Tibial artery (tissue), 4 donors: ENCODE results near the gene LYPD6.

Experiments
- DNase-seq, 2 donors: peaks; one replicate each; pipeline ENCODE4 v3.0.0-alpha.2; 2019
- H3K27ac ChIP-seq, 2 donors: fragments of 200-600 bp; sonication (generic) in 1 of 2; 1 replicate in 1 of 2; 2 replicates in 1 of 2; pipeline ENCODE4 v1.5.1; 2018 to 2019; ENCODE audit warnings: mild to moderate bottlenecking in 1 of 2
- H3K27me3 ChIP-seq, 2 donors: fragments of 200-600 bp; sonication (generic) in 1 of 2; one replicate each; pipeline versions ENCODE4 v1.5.1 to v1.6.0; 2016 to 2019
- H3K36me3 ChIP-seq, 3 donors: fragments of 200-600 bp; sonication (generic) in 2 of 3; one replicate each; pipeline ENCODE4 v1.5.1; 2016 to 2019; ENCODE audit warnings: mild to moderate bottlenecking in 2 of 3
- H3K4me1 ChIP-seq, 4 donors: fragments of 200-600 bp; sonication (generic) in 2 of 4; 1 replicate in 3 of 4; 2 replicates in 1 of 4; pipeline ENCODE4 v1.5.1; 2016 to 2019
- H3K4me3 ChIP-seq, 2 donors: fragments of 200-600 bp; sonication (generic) in 1 of 2; 1 replicate in 1 of 2; 2 replicates in 1 of 2; pipeline ENCODE4 v1.5.1; 2018 to 2019; ENCODE audit warnings: mild to moderate bottlenecking in 2 of 2
- H3K9me3 ChIP-seq, 3 donors: fragments of 200-600 bp; sonication (generic) in 1 of 3; one replicate each; pipeline ENCODE4 v1.5.1; 2016 to 2019
- CTCF ChIP-seq, 2 experiments: fragments of 200-600 bp in 1 of 2; fragments of 450-650 bp in 1 of 2; IDR thresholded peaks; one replicate each; pipeline ENCODE4 v1.5.1; 2017 to 2019; ENCODE audit warnings: antibody characterized with exemption in 2 of 2, mild to moderate bottlenecking in 1 of 2, moderate library complexity in 1 of 2
- intact Hi-C: fragments of 100-400 bp; cut with DNase I; formaldehyde crosslinking; loops from one replicate; pipeline ENCODE4 v1.15.0; 2023; ENCODE audit warnings: low total_unique reads

LYPD6 gene

GRCh38 chr2:149441255-149441654 lies 110.9 kb downstream of the LYPD6 start:
- no peak overlapping the region for H3K27ac ChIP-seq
- no peaks in the 10 kb centered on the region for H3K36me3 ChIP-seq
- H3K9me3 ChIP-seq, result no peaks in the 10 kb centered on the region
- no peak for DNase-seq
- H3K4me1 ChIP-seq, result no peaks in the 10 kb centered on the region
- no peaks in the 10 kb centered on the region for H3K27me3 ChIP-seq
- intact Hi-C loops, result no loop called here
- TF ChIP-seq CTCF (IDR thresholded peaks at IDR 0.05), result no peak
- H3K4me3 ChIP-seq, result no peak overlapping the region

GRCh38 chr2:149442346-149442745 lies 112.0 kb downstream of the LYPD6 start:
- no peaks in the 10 kb centered on the region for H3K9me3 ChIP-seq
- H3K4me1 ChIP-seq, result no peaks in the 10 kb centered on the region
- H3K36me3 ChIP-seq, result no peaks in the 10 kb centered on the region
- intact Hi-C loops, result no loop called here
- H3K27me3 ChIP-seq, result no peaks in the 10 kb centered on the region
- no peak for TF ChIP-seq CTCF (IDR thresholded peaks at IDR 0.05)
- no peak for DNase-seq
- no peak overlapping the region for H3K4me3 ChIP-seq
- H3K27ac ChIP-seq, result no peak overlapping the region

- DNase-seq, result no peak
- Histone ChIP-seq H3K27me3 (no peaks in the 10 kb centered on the region), H3K9me3 (no peaks in the 10 kb centered on the region), H3K4me1 (no peaks in the 10 kb centered on the region), H3K27ac (no peak overlapping the region), H3K36me3 (no peaks in the 10 kb centered on the region), H3K4me3 (no peak overlapping the region)
- intact Hi-C loops, result no loop called here
- TF ChIP-seq CTCF (IDR thresholded peaks at IDR 0.05), result no peak
Measured at GRCh38 chr2:149443150-149443549, 112.8 kb downstream of the LYPD6 start.

GRCh38 chr2:149446748-149447147 lies 116.4 kb downstream of the LYPD6 start:
- H3K4me3 ChIP-seq, result no peak overlapping the region
- no peaks in the 10 kb centered on the region for H3K27me3 ChIP-seq
- no peak overlapping the region for H3K27ac ChIP-seq
- no peak for TF ChIP-seq CTCF (IDR thresholded peaks at IDR 0.05)
- H3K9me3 ChIP-seq, result no peaks in the 10 kb centered on the region
- intact Hi-C loops, result no loop called here
- H3K4me1 ChIP-seq, result no peaks in the 10 kb centered on the region
- H3K36me3 ChIP-seq, result no peaks in the 10 kb centered on the region
- DNase-seq, result no peak

- intact Hi-C loops, result no loop called here
- Histone ChIP-seq H3K36me3 (no peaks in the 10 kb centered on the region), H3K9me3 (no peaks in the 10 kb centered on the region), H3K27me3 (no peaks in the 10 kb centered on the region), H3K27ac (no peak overlapping the region), H3K4me3 (no peak overlapping the region), H3K4me1 (no peaks in the 10 kb centered on the region)
- no peak for DNase-seq
- no peak for TF ChIP-seq CTCF (IDR thresholded peaks at IDR 0.05)
Measured at GRCh38 chr2:149448315-149448714, 117.9 kb downstream of the LYPD6 start.

GRCh38 chr2:149449017-149449416 lies 118.6 kb downstream of the LYPD6 start:
- no peaks in the 10 kb centered on the region for H3K27me3 ChIP-seq
- H3K9me3 ChIP-seq, result no peaks in the 10 kb centered on the region
- intact Hi-C loops, result no loop called here
- no peaks in the 10 kb centered on the region for H3K36me3 ChIP-seq
- H3K4me3 ChIP-seq, result no peak overlapping the region
- TF ChIP-seq CTCF (IDR thresholded peaks at IDR 0.05), result no peak
- H3K27ac ChIP-seq, result no peak overlapping the region
- DNase-seq, result no peak
- H3K4me1 ChIP-seq, result no peaks in the 10 kb centered on the region
